ENCODE measurements around the gene TTR.

Gene TTR

GRCh38 chr18:31591628-31592027 lies at the start of gene TTR:
Gene TTR (plus strand): TSS chr18:31591877. CDS start chr18:31591903, 26 bp downstream.
- no peak for DNase-seq (ENCODE audit: low read depth)

GRCh38 chr18:31546476-31546875 lies 45.2 kb upstream of the TTR start:
- no peak for DNase-seq (ENCODE audit: low read depth)

- DNase-seq (ENCODE audit: low read depth) = no peak
Observed at GRCh38 chr18:31548853-31549252, 42.8 kb upstream of the TTR start.

GRCh38 chr18:31549416-31549815 lies 42.3 kb upstream of the TTR start:
- no peak for DNase-seq (ENCODE audit: low read depth)

GRCh38 chr18:31551883-31552282 lies 39.8 kb upstream of the TTR start:
- no peak for DNase-seq (ENCODE audit: low read depth)

- DNase-seq (ENCODE audit: low read depth) = no peak
Observed at GRCh38 chr18:31553800-31554199, 37.9 kb upstream of the TTR start.

- no peak for DNase-seq (ENCODE audit: low read depth)
Observed at GRCh38 chr18:31554776-31555175, 36.9 kb upstream of the TTR start.

GRCh38 chr18:31555971-31556747 lies 35.5 kb upstream of the TTR start:
- DNase-seq (ENCODE audit: low read depth) = no peak

GRCh38 chr18:31557446-31557845 lies 34.2 kb upstream of the TTR start:
- DNase-seq (ENCODE audit: low read depth) = no peak

- no peak for DNase-seq (ENCODE audit: low read depth)
Observed at GRCh38 chr18:31558567-31558966, 33.1 kb upstream of the TTR start.

- no peak for DNase-seq (ENCODE audit: low read depth)
Observed at GRCh38 chr18:31562726-31563125, 29.0 kb upstream of the TTR start.

GRCh38 chr18:31563778-31564177 lies 27.9 kb upstream of the TTR start:
- no peak for DNase-seq (ENCODE audit: low read depth)

GRCh38 chr18:31565345-31565744 lies 26.3 kb upstream of the TTR start:
- no peak for DNase-seq (ENCODE audit: low read depth)

- DNase-seq (ENCODE audit: low read depth) = no peak
Observed at GRCh38 chr18:31565782-31566512, 25.7 kb upstream of the TTR start.

- DNase-seq (ENCODE audit: low read depth) = no peak
Observed at GRCh38 chr18:31566576-31567306, 24.9 kb upstream of the TTR start.

- no peak for DNase-seq (ENCODE audit: low read depth)
Observed at GRCh38 chr18:31572368-31572767, 19.3 kb upstream of the TTR start.

GRCh38 chr18:31573051-31573450 lies 18.6 kb upstream of the TTR start:
- DNase-seq (ENCODE audit: low read depth) = no peak

- no peak for DNase-seq (ENCODE audit: low read depth)
Observed at GRCh38 chr18:31574359-31574758, 17.3 kb upstream of the TTR start.

- no peak for DNase-seq (ENCODE audit: low read depth)
Observed at GRCh38 chr18:31575515-31576257, 16.0 kb upstream of the TTR start.

- no peak for DNase-seq (ENCODE audit: low read depth)
Observed at GRCh38 chr18:31576670-31577069, 15.0 kb upstream of the TTR start.

- no peak for DNase-seq (ENCODE audit: low read depth)
Observed at GRCh38 chr18:31577195-31577594, 14.5 kb upstream of the TTR start.

- no peak for DNase-seq (ENCODE audit: low read depth)
Observed at GRCh38 chr18:31578126-31578525, 13.6 kb upstream of the TTR start.
